Measurements from ENCODE around the gene TENM4.

TENM4 gene

DNA sequence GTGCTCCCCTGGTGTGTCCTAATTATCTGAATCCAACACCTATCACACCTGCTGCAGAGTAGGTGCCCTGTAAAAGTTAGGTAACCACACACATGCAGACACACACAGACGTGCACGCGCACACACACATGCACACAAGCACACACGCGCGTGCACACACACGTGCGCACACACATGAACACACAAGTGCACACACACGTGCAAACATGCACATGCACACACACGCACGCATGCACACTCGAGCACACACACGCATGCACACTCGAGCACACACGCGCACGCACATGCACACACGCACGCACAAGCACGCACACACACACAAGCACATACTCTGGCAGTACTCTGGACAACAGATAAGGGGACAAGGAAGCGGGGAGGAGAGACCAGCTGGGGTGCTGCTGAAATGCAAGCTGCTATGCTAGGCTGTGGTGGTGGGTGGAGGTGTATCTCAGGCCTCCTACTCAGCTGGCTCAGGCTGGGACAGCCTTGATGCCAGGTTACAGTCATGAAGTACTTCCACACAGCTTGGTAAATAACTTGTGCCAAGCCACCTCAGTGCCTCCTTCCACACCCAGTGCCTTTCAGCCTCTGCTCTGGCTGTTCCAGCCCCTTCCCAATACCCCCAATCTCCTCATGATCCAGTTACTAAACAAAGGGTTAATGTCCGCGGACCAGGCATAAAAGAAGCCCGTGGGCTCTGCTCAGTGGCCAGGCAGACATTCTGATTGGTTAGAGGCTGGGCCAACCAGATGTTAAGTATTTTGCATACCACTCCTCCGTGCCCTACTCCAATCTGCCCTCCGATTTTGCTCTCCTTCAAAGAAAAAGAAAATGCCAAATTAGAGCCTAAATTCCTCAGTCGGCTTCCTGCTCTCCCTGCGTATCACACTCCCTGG is 374.1 kb downstream of the TENM4 start:
- no peak for DNase-seq (ENCODE audit: low read depth in 2 of 2, low spot score in 1 of 2)

DNA sequence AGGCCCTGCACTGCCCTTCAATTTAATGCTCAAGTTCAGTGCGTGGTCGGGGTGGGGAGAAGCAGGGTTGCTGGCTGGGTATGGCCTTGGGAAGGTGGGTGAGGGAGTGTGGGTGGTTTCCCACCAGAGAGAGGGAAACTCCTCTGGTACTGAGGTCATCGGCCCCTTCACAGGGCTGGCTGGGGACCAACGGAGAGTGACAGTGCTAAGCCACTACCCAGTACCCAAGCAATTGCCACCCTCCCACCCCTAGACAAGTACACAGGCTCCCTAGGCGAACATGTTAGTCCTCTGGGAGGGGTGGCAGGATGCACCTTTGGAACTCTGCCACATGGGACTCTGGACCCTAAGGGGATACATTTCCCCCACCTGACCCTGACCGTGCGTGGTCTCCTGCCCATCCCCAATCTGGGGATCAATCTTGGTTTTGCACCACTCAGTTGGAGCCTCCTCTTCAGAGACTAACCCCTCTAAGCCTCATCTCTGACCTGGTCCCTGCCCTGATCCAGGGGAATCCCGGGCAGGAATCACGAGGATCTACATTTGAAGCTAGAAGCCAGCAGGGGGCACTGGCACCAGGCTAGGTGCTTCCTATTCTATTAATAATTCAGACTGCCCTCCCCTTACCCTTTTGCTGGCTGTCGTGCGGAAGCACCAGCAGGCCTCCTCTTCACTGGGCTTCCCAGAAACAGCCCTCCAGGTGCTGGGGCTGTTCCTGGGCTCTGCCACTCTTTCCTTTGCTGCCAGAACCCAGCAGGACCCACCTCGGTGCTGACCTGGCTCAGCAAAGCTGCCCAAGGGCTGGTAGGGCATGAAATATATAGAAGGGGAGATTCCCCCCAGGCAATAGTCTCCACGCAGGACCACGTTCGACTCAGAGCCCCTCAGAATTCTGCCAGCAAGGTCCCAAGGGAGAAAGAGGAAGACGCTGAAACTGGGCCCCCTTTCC is 377.7 kb downstream of the TENM4 start:
- DNase-seq (ENCODE audit: low read depth in 2 of 2, low spot score in 1 of 2): no peak

DNA sequence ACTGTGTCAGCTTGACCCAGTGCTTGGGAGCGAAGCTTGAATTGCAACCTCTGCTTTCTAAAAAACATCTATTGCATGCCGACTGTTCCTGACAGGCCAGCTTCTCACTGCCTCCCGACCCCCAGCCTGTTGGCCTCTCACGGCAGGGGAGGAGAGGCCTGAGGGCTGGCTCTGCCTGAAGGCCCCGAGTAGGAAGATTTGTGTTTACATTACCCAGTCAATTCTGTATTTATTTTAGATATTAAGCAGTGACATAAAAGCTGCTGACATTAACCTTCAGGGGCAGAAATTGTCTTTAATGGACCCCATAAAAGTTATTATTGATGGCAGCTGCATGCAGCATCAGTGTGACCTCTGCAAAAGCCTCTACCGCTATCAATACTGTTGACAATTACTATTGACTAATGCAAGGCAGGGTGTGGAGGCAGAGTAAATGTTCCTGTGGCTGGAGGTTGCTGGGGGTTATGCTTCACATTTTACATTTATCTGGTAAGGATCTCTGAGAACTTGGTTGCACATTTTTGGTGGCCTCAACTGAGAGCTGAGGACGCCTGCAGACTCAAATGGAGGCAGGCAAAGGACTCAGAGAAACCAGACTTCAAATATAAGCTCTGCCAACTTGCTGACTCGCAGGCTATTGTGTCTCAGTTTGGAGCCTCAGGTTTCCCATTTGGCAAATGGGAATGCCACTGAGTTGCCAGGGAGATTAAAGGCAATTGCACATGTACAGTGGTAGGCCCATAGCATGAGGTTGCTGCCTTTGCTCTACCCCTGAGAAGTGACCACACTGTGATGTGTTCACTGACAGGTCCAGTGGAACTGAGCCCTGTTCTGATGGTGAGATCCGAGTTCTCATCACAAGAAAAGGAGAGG is 380.5 kb downstream of the TENM4 start:
- no peak for DNase-seq (ENCODE audit: low read depth in 2 of 2, low spot score in 1 of 2)

DNA sequence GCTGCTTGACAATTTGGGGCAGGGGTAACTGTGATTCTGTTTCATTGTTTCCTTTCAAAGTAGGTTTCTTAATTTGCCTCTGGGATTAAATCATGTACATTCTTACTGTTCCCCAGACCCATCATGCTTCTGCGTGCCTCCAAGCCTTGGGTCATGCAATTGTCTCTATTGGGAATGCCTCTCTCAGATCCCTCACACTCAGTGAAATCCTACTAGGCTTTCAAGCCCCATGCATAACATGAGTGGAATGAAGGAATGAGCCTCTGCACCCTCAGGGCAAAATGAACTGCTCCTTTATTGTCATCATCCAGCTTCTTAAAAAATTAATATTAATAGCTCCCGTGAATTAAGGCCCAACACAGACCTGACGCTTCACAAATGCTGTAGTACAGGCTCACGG is 381.7 kb downstream of the TENM4 start:
- no peak for DNase-seq (ENCODE audit: low read depth in 2 of 2, low spot score in 1 of 2)

DNA sequence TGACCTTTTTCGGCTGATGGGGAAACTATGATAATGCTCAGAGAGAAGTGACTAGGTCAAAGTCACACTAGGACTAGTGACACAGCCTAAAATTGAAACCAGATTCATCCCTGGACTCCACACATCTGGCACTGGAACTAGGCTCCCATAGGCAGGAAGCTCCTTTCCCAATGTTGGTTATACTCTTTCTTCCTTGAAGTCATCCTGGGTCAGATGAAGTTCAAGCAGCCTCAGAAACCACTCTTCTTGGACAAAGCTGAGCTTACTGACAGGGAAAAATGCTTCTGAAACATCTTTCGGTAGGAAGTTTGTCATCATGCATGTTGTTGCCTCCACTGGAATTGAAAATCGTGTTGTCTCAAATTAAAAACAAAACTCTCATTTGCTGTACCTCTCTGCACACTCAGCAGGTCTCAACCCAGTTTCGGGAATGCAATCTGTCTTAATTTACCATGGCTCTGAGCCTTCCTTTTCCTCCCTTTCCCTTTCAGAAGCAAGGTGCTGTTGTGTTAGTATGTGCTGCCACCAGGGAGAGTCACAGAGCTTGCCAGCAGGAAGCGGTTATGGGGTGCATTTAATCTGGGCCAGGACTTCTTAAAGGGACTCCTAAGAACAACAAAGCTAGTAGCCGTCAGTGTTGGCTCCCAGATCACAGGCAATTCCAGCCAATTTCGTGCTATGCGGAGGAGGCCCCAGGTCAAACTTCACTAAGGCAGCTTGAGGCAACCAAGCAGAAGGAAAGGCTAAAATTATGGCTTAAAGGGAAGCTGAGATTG is 384.8 kb downstream of the TENM4 start:
- DNase-seq (ENCODE audit: low read depth in 2 of 2, low spot score in 1 of 2): no peak

DNA sequence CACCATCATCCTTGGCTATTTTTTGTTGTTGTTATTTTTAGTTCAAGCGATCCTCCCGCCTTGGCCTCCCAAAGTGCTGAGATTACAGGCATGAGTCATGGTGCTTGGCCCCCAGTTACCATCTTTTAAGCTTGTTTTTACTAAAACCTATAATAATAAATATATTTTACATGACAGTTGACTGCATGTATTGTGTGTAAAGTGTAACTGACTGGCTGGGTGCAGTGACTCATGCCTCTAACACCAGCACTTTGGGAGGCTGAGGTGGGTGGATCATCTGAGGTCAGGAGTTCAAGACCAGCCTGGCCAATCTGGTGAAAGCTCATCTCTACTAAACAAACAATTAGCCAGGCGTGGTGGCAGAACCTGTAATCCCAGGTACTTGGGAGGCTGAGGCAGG is 386.2 kb downstream of the TENM4 start:
- no peak for DNase-seq (ENCODE audit: low read depth in 2 of 2, low spot score in 1 of 2)

DNA sequence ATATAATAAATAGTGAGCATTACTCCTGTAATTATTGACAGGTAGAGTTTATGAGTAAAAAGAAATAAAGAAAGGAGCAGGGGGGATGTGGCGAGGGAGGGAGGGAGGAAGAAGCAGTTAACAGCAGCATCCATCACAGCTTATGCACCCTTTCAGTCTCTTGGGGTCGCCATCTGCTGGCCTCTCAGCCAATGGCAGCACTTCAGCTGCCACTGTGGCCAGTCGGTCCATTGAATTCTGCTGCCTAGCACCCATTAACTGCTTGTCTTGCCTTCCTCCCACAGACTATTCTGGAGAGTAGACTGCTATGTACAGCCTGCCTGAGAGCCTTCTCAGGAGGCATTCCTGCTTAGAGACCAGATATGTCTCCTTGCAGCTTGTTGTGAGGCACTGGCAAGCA is 388.3 kb downstream of the TENM4 start:
- DNase-seq (ENCODE audit: low read depth in 2 of 2, low spot score in 1 of 2): no peak

DNA sequence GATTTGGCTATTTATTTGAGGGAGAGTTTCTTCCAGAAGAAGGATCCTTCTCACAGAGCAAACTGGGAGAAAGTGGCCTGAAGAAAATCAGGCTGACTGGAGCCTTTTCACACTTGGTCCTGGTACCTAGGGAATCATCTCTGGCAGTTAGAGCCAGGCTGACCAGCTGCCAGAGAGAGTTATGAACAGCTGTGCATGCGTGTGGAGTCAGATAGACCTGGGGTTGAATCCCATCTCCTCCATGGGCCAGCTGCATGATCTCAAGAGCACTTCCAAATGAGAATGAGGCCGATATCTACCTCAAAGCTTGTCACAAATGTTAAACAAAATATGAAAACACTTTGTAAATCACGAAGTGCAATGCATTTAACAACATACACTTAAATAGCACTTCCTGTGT is 390.0 kb downstream of the TENM4 start:
- no peak for DNase-seq (ENCODE audit: low read depth in 2 of 2, low spot score in 1 of 2)

DNA sequence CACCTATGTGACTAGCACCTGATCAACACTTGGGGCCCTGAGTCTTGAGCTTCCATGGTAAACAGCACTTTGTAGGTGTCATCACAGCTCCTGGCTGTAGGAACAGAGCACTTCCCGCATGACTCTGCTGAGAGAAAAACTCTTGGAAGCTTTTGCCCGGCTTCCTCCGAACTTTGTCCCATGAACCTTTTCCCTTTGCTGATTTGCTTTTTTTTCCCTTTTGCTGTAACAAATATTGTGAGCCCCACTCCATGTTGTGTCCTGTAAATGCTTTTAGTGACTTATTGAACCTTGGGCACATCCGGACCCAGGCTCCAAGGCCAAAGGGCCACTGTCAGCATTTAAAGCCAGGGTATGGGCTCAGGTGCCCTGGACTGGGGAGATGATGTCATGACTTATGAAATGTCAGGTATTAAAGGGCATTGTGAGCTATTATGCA is 391.1 kb downstream of the TENM4 start:
- no peak for DNase-seq (ENCODE audit: low read depth in 2 of 2, low spot score in 1 of 2)

DNA sequence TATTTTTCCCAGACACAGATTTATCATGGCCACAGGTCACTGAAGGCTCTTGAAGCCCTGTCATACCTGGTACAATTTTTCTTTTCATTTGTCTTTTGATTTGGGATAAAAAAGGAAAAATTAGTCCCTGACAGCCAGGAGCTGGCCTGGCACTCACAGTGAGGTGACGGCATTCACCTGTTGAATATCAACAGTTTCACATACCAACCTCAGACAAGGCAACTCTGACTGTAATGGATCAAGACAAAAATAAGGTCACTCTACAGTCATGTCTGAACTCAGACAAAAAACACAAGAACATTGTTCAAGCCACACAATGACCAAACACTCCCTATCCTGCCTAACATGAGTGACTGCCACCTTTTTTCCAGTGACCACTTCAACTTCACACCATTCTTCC is 392.9 kb downstream of the TENM4 start:
- no peak for DNase-seq (ENCODE audit: low read depth in 2 of 2, low spot score in 1 of 2)

DNA sequence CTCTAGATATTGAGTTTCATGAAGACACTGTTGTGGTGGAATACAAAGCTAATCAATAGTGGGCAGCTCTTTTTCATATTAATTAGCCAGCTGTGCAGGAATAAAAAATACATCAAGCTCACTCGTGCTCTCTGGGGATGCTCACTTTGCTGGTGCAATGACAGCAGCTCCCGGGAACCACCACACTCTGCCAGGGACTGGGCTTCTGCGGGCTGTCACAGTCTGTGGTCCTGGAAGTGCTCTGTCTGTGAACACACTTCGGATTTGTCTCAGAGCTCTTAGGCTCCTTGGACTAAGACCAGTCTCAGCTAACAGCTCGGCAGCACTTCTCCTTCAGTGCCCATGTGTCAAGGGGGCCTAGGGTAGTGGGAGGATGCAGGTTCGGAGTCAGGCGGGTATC is 393.5 kb downstream of the TENM4 start:
- DNase-seq (ENCODE audit: low read depth in 2 of 2, low spot score in 1 of 2): no peak

DNA sequence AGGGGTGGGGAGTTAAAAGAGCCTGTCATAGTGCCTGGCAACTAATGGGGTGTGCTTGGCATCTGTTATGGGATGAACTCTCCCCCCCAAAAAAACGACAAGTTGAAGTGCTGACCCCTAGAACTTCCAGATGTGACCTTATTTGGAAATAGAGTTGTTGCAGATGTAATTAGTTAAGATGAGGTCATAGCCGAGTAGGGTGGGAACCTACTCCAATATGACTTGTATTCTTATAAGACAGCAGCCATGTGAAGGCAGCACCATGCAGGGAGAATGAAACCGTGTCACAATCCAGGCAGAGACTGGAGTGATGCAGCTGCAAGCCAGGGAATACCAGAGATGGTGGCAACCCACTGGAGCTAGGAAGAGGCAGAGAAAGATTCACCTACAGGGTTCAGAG is 394.5 kb downstream of the TENM4 start:
- no peak for DNase-seq (ENCODE audit: low read depth in 2 of 2, low spot score in 1 of 2)

DNA sequence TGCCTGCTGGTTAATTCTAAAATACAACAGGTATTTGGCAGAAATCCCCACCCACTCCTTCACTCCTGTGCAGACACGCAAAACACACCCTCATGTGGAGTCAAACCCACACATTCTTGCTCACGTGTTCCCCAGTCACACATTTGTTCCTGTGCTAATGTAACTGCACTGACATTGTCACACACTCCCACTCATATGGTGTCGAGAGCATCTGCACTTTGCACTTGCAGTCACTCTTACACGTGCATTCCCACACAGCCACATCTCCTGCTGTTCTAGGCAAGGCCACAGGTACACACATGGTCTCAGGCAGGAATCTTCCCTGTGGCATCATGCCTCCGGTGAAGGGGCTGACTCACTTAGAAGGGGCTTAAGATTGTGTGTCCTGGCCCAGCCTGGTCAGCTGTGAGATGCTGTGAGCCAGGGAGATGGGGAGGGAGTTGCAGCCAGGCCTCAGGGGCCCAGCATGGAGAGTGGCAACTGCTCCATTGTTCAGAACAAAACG is 395.0 kb downstream of the TENM4 start:
- no peak for DNase-seq (ENCODE audit: low read depth in 2 of 2, low spot score in 1 of 2)

DNA sequence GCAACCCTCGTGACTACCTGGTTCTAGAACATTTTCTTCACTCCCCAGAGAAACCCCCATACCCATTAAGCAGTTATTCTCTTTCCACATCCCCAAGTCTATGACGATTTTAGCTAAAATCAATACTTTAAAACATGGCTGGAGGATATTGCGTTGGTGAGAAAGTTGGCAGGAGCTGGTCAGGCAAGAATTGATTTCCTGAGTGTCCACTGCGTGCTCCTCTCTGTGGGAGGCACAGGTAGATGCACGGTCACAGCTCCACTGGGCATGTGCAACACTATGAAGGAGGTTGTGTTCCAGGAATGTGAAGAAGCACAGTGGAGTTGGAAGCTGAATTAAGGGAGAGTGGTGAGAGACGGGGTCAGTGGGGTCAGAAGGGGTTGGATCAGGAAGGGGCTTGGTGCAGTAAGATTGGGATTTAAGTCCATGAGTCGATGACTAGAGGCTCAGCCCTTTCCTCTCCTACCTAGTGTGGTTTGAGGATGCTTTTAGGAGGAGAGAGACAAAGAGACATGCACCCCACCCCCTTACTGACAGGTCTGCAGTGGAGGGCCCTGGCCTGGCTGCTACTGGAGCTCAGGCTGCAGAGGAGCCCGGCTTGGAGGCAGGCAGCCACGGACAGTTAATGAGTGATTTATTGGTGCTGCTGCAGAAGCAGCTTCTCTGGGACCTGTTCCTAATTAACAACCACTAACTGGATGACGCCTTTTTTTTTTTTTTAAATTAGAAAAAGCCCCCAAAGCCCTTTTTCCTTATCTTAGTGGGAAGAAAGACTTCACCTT is 395.6 kb downstream of the TENM4 start:
- DNase-seq (ENCODE audit: low read depth in 2 of 2, low spot score in 1 of 2): no peak

DNA sequence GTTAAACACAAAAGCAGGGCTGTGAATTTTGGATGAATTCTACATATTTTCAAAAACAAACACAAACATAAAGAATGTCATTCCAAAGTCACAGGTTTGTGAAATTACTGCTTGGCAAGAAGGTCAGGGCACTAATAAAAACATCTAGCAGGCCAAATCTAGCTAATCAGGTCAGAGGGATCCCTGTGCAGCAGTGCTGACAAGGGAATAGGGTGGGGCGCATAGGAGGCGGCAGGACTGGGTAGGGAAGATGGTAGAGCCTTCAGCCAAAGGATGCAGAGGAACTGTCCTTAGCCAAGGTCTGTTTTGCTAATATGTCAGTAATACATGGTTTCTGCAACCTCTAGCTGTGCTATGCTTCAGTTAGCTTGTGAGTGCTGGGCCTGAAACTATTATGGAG is 396.6 kb downstream of the TENM4 start:
- DNase-seq (ENCODE audit: low read depth in 2 of 2, low spot score in 1 of 2): no peak

DNA sequence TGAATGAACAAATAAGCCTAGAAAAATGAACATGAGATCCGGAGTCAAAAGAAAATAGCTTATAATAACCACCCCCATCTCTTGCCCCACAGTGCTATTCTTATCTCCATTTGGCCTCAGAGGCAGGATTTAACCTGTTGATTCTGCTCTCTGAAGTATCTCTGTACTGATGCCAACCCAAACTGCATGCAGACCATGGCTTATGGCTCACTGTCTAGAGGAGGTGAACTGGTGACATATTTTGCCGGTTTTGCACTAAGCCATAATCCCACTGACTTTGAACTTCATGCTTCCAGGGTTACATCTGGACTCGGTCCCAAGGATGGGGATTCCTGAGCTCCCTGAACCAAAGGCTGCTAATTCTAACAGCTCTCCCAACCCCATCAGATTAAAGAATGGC is 397.1 kb downstream of the TENM4 start:
- no peak for DNase-seq (ENCODE audit: low read depth in 2 of 2, low spot score in 1 of 2)

DNA sequence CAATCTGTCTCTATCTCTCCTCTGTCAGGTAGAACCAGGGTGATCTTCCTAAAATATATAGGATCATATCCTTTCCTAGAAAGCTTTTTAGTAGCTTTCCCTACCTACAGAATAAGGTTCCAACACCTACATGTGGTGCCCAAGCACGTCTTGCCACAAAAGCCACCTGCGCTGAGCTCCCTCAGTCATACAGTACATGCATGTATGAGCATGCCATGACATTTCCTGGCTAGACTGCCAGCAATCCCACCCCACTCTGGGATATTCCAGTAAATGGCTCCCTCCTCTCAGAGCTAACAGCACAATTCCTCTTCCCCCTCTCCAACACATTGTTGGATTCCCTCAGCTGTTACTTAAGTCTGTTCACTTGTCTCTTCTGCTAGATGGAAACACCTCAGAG is 398.0 kb downstream of the TENM4 start:
- DNase-seq (ENCODE audit: low read depth in 2 of 2, low spot score in 1 of 2): no peak

DNA sequence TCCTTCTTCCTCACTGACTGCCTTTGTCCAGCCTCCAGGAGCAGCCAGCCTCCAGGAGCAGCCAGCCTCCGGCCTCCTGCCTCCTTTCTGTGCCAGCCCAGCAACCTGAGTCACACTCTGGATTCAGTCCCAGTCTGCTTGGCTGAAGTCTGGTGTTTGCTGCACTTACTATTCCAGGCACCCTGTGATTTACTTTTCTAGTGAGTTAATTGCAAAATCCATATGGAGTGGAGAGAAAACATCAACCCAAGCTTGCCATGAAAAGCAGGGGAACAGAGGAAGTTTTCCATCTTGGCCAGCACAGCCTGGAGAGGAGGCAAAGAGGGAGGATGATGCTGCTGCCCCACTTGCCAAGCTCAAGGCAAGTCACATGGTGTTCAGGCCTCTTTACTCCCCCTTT is 400.5 kb downstream of the TENM4 start:
- no peak for DNase-seq (ENCODE audit: low read depth in 2 of 2, low spot score in 1 of 2)

DNA sequence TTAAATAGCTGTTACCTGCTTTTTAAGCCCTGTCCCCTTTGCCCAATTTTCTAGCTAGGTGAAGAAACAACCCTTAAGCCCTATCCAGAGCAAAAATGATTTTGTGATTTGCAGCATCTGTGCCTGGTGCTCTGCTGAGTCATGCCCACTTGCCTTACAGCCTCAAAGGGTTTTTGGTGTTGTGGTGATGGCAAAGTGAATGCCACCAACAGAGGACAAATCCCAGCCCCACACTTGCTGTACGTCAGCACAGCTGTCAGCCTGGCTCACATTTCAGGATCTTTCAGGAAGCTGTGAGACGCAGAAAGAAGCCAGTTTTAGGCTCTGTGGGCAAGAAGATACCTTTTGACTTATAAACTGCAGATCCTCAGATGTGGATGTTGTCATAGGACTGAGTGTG is 401.7 kb downstream of the TENM4 start:
- DNase-seq (ENCODE audit: low read depth in 2 of 2, low spot score in 1 of 2): no peak

All from stimulated activated CD8-positive, alpha-beta memory T cell treated with anti-CD3 and anti-CD28 coated beads, Interleukin-4, amount 100 ng/mL, for 1 hour (primary cell).